GM23338 (cell line): ENCODE results near the gene TNIP1. TPM values are rescaled to one million over a fixed set of nuclear protein-coding genes. Genes with fewer than 3 reads are reported as not detected.

Experiments
- ATAC-seq: fragments of 200-7000 bp; cut with Tn5 transposase; 3 replicates; pipeline ENCODE4 v1.9.1; 2020
- DNase-seq: peaks from one replicate; pipeline ENCODE4 v3.0.0-alpha.2; 2015; ENCODE audit warnings: low spot score
- H2AFZ ChIP-seq: fragments of 200-600 bp; sonication (generic); 2 replicates; pipeline ENCODE4 v1.8.0; 2016; ENCODE audit warnings: antibody characterized with exemption, mild to moderate bottlenecking, moderate library complexity
- H3F3A ChIP-seq: fragments of 200-600 bp; sonication (generic); replicated peaks from 2 replicates; pipeline ENCODE4 v1.8.0; 2017; ENCODE audit warnings: antibody characterized with exemption, mixed run types, low read depth
- H3K27ac ChIP-seq: fragments of 200-600 bp; sonication (generic); 2 replicates; pipeline ENCODE4 v1.6.1; 2016; ENCODE audit warnings: low read depth
- H3K27me3 ChIP-seq: fragments of 200-600 bp; sonication (generic); 2 replicates; pipeline ENCODE4 v1.8.0; 2016; ENCODE audit warnings: mild to moderate bottlenecking, mixed run types, moderate library complexity; ENCODE audit not compliant: insufficient read depth
- H3K36me3 ChIP-seq: fragments of 200-600 bp; sonication (generic); 2 replicates; pipeline ENCODE4 v1.8.0; 2016; ENCODE audit warnings: mild to moderate bottlenecking; ENCODE audit not compliant: insufficient read depth
- H3K4me1 ChIP-seq: fragments of 200-600 bp; sonication (generic); 2 replicates; pipeline ENCODE4 v1.8.0; 2016; ENCODE audit warnings: mild to moderate bottlenecking, moderate library complexity; ENCODE audit not compliant: insufficient read depth
- H3K4me2 ChIP-seq: fragments of 200-600 bp; sonication (generic); 2 replicates; pipeline ENCODE4 v1.7.1; 2017; ENCODE audit warnings: mixed run types
- H3K4me3 ChIP-seq: fragments of 200-600 bp; sonication (generic); 2 replicates; pipeline ENCODE4 v1.6.1; 2016; ENCODE audit warnings: mixed run types
- H3K79me2 ChIP-seq: fragments of 200-600 bp; sonication (generic); replicated peaks from 2 replicates; pipeline ENCODE4 v1.8.0; 2017; ENCODE audit warnings: mild to moderate bottlenecking; ENCODE audit not compliant: insufficient read depth
- H3K9me2 ChIP-seq: fragments of 200-600 bp; sonication (generic); 2 replicates; pipeline ENCODE4 v1.8.0; 2017; ENCODE audit not compliant: insufficient read depth
- H4K20me1 ChIP-seq: fragments of 200-600 bp; sonication (generic); replicated peaks from 2 replicates; pipeline ENCODE4 v1.8.0; 2017; ENCODE audit warnings: mild to moderate bottlenecking; ENCODE audit not compliant: insufficient read depth
- H3K27ac Mint-ChIP-seq: 2 replicates; pipeline ENCODE4 v1.8.0; 2020; ENCODE audit warnings: inconsistent platforms, mild to moderate bottlenecking, moderate library complexity, mixed read lengths
- H3K27me3 Mint-ChIP-seq: 3 replicates; pipeline ENCODE4 v1.8.0; 2022; ENCODE audit warnings: low read depth, mild to moderate bottlenecking, moderate library complexity, mixed read lengths, inconsistent platforms; ENCODE audit not compliant: insufficient read depth, poor library complexity
- H3K36me3 Mint-ChIP-seq: 3 replicates; pipeline ENCODE4 v1.8.0; 2021; ENCODE audit warnings: low read depth, mild to moderate bottlenecking, inconsistent platforms, moderate library complexity, mixed read lengths
- H3K4me1 Mint-ChIP-seq: 3 replicates; pipeline ENCODE4 v1.8.0; 2020; ENCODE audit warnings: mild to moderate bottlenecking, inconsistent platforms, mixed read lengths
- H3K4me3 Mint-ChIP-seq: 3 replicates; pipeline ENCODE4 v1.8.0; 2021; ENCODE audit warnings: moderate library complexity, mild to moderate bottlenecking, inconsistent platforms, mixed read lengths
- H3K9me3 Mint-ChIP-seq: 3 replicates; pipeline ENCODE4 v1.8.0; 2020; ENCODE audit warnings: moderate library complexity, mild to moderate bottlenecking, inconsistent platforms, mixed read lengths
- CREB1 ChIP-seq: fragments of 250-450 bp; sonication (Bioruptor Pico); IDR thresholded peaks from 2 replicates; pipeline ENCODE4 v1.5.0; 2020; ENCODE audit warnings: low read depth, mild to moderate bottlenecking, moderate library complexity
- CTCF ChIP-seq, 2 experiments: fragments of 200-600 bp in 1 of 2; sonication (generic) in 1 of 2; conservative IDR thresholded peaks; 2 replicates each; pipeline versions ENCODE4 v1.5.1 to v1.6.1; 2016 to 2017; ENCODE audit warnings: antibody characterized with exemption in 2 of 2, low read depth in 2 of 2, mild to moderate bottlenecking in 2 of 2, moderate library complexity in 1 of 2
- EZH2 ChIP-seq: fragments of 200-600 bp; sonication (generic); IDR thresholded peaks from one replicate; pipeline ENCODE4 v1.8.0; 2017; ENCODE audit warnings: antibody characterized with exemption, mild to moderate bottlenecking, low read depth; ENCODE audit not compliant: unreplicated experiment
- EZH2phosphoT487 ChIP-seq: fragments of 200-600 bp; sonication (generic); IDR thresholded peaks from one replicate; pipeline ENCODE4 v1.8.1; 2018; ENCODE audit warnings: antibody characterized with exemption; ENCODE audit not compliant: unreplicated experiment
- JUNB ChIP-seq: IDR thresholded peaks from one replicate; pipeline ENCODE4 v1.6.1; 2016; ENCODE audit warnings: antibody characterized with exemption; ENCODE audit not compliant: unreplicated experiment
- NANOG ChIP-seq: IDR thresholded peaks from 2 replicates; pipeline ENCODE4 v1.6.1; 2016; ENCODE audit warnings: antibody characterized with exemption, borderline replicate concordance
- POLR2AphosphoS5 ChIP-seq: IDR thresholded peaks from 2 replicates; pipeline ENCODE4 v1.6.1; 2016; ENCODE audit warnings: antibody characterized with exemption, low read depth
- REST ChIP-seq: IDR thresholded peaks from one replicate; pipeline ENCODE4 v1.6.1; 2018; ENCODE audit warnings: antibody characterized with exemption; ENCODE audit not compliant: unreplicated experiment
- STAT1 ChIP-seq: IDR thresholded peaks from one replicate; pipeline ENCODE4 v1.6.1; 2016; ENCODE audit warnings: antibody characterized with exemption; ENCODE audit not compliant: unreplicated experiment
- ZNF114 ChIP-seq: fragments of 250-450 bp; sonication (Bioruptor Pico); IDR thresholded peaks from 2 replicates; pipeline ENCODE4 v1.5.0; 2020; ENCODE audit warnings: mild to moderate bottlenecking, moderate library complexity
- ZNF331 ChIP-seq: fragments of 250-450 bp; sonication (Bioruptor Pico); IDR thresholded peaks from 2 replicates; pipeline ENCODE4 v1.5.0; 2020; ENCODE audit warnings: low read depth, mild to moderate bottlenecking, moderate library complexity
- polyA plus RNA-seq: library from polyadenylated mRNA; unstranded; fragments of >200 nt; fragmentation: Nextera tagmentation; extraction: Ambion mirVana; gene quantifications from 2 replicates; pipeline ENCODE4 v1.2.1, GENCODE V29; 2016
- total RNA-seq: library from RNA; depleted of rRNA; stranded (reverse); fragments of >200 nt; shearing (Covaris generic); gene quantifications from 2 replicates; pipeline ENCODE4 v1.2.3, GENCODE V29; 2014
- TF ChIP-seq, protein P1 (sequence below): IDR thresholded peaks from 2 replicates; pipeline ENCODE4 v1.6.1; 2016; ENCODE audit warnings: antibody characterized with exemption
- TF ChIP-seq, protein P2 (sequence below): fragments of 250-450 bp; sonication (Bioruptor Pico); IDR thresholded peaks from 2 replicates; pipeline ENCODE4 v1.5.0; 2020; ENCODE audit warnings: mild to moderate bottlenecking, moderate library complexity

TNIP1 gene
- total and polyA plus RNA-seq, 2 experiments from 2014 or later: 10.3 to 29.6 TPM

DNA sequence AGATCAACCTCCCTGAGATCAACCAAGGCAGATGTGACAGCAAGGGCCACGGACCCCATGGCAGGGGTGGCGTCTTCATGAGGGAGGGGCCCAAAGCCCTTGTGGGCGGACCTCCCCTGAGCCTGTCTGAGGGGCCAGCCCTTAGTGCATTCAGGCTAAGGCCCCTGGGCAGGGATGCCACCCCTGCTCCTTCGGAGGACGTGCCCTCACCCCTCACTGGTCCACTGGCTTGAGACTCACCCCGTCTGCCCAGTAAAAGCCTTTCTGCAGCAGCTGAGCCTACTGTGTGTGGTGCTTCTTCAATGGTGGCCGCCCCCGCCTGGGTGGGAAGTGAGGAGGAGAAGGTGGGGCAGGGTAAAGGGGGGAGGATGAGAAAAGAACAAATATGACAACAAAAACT lies 52.1 kb downstream of the TNIP1 start:
- DNase-seq: no peak
- H3K27me3 Mint-ChIP-seq: peaks cover 4% of the 10 kb centered on the region
- no peak for ATAC-seq
- Histone ChIP-seq H3K79me2 (no peaks in the 10 kb centered on the region), H3F3A (no peaks in the 10 kb centered on the region), H3K4me2 (no peak overlapping the region), H4K20me1 (no peaks in the 10 kb centered on the region), H3K36me3 (no peaks in the 10 kb centered on the region), H3K4me1 (no peaks in the 10 kb centered on the region), H3K27ac (no peak overlapping the region), H2AFZ (no peak overlapping the region), H3K27me3 (no peaks in the 10 kb centered on the region), H3K4me3 (no peak overlapping the region), H3K9me2 (no peaks in the 10 kb centered on the region)
- H3K36me3 Mint-ChIP-seq: peaks cover 7% of the 10 kb centered on the region; the same call in 2 of the 3 replicates
- H3K4me3 Mint-ChIP-seq: no peak overlapping the region
- no peak overlapping the region for H3K27ac Mint-ChIP-seq
- no peaks in the 10 kb centered on the region for H3K9me3 Mint-ChIP-seq
- H3K4me1 Mint-ChIP-seq: no peaks in the 10 kb centered on the region
- TF ChIP-seq ZNF114 (CRISPR knock-in tag) (no peak), CREB1 (CRISPR knock-in tag) (no peak), REST (no peak), NANOG (no peak), ZNF331 (CRISPR knock-in tag) (no peak), JUNB (no peak), EZH2phosphoT487 (no peak), POLR2AphosphoS5 (no peak), EZH2 (no peak), STAT1 (no peak), CTCF (conservative IDR thresholded peaks at IDR 0.05; ENCODE audit: low read depth in 2 of 2) (no peak)
- TF ChIP-seq, protein P1, sequence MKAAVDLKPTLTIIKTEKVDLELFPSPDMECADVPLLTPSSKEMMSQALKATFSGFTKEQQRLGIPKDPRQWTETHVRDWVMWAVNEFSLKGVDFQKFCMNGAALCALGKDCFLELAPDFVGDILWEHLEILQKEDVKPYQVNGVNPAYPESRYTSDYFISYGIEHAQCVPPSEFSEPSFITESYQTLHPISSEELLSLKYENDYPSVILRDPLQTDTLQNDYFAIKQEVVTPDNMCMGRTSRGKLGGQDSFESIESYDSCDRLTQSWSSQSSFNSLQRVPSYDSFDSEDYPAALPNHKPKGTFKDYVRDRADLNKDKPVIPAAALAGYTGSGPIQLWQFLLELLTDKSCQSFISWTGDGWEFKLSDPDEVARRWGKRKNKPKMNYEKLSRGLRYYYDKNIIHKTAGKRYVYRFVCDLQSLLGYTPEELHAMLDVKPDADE: no peak
- TF ChIP-seq, protein P2, sequence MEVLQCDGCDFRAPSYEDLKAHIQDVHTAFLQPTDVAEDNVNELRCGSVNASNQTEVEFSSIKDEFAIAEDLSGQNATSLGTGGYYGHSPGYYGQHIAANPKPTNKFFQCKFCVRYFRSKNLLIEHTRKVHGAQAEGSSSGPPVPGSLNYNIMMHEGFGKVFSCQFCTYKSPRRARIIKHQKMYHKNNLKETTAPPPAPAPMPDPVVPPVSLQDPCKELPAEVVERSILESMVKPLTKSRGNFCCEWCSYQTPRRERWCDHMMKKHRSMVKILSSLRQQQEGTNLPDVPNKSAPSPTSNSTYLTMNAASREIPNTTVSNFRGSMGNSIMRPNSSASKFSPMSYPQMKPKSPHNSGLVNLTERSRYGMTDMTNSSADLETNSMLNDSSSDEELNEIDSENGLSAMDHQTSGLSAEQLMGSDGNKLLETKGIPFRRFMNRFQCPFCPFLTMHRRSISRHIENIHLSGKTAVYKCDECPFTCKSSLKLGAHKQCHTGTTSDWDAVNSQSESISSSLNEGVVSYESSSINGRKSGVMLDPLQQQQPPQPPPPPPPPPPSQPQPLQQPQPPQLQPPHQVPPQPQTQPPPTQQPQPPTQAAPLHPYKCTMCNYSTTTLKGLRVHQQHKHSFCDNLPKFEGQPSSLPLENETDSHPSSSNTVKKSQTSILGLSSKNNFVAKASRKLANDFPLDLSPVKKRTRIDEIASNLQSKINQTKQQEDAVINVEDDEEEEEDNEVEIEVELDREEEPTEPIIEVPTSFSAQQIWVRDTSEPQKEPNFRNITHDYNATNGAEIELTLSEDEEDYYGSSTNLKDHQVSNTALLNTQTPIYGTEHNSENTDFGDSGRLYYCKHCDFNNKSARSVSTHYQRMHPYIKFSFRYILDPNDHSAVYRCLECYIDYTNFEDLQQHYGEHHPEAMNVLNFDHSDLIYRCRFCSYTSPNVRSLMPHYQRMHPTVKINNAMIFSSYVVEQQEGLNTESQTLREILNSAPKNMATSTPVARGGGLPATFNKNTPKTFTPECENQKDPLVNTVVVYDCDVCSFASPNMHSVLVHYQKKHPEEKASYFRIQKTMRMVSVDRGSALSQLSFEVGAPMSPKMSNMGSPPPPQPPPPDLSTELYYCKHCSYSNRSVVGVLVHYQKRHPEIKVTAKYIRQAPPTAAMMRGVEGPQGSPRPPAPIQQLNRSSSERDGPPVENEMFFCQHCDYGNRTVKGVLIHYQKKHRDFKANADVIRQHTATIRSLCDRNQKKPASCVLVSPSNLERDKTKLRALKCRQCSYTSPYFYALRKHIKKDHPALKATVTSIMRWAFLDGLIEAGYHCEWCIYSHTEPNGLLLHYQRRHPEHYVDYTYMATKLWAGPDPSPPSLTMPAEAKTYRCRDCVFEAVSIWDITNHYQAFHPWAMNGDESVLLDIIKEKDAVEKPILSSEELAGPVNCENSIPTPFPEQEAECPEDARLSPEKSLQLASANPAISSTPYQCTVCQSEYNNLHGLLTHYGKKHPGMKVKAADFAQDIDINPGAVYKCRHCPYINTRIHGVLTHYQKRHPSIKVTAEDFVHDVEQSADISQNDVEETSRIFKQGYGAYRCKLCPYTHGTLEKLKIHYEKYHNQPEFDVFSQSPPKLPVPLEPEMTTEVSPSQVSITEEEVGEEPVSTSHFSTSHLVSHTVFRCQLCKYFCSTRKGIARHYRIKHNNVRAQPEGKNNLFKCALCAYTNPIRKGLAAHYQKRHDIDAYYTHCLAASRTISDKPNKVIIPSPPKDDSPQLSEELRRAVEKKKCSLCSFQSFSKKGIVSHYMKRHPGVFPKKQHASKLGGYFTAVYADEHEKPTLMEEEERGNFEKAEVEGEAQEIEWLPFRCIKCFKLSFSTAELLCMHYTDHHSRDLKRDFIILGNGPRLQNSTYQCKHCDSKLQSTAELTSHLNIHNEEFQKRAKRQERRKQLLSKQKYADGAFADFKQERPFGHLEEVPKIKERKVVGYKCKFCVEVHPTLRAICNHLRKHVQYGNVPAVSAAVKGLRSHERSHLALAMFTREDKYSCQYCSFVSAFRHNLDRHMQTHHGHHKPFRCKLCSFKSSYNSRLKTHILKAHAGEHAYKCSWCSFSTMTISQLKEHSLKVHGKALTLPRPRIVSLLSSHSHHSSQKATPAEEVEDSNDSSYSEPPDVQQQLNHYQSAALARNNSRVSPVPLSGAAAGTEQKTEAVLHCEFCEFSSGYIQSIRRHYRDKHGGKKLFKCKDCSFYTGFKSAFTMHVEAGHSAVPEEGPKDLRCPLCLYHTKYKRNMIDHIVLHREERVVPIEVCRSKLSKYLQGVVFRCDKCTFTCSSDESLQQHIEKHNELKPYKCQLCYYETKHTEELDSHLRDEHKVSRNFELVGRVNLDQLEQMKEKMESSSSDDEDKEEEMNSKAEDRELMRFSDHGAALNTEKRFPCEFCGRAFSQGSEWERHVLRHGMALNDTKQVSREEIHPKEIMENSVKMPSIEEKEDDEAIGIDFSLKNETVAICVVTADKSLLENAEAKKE: no peak
